Mononuclear cell (primary cell): ENCODE data around the gene MOSPD2. TPM values are rescaled to one million over a fixed set of nuclear protein-coding genes. Genes with fewer than 3 reads are reported as not detected.

Source experiments
- total RNA-seq: library from RNA; depleted of rRNA; stranded (reverse); fragments of >200 nt; gene quantifications from one replicate; pipeline ENCODE4 v1.2.3, GENCODE V29; 2012

The MOSPD2 gene
- total RNA-seq, 1 donor = 9.2 TPM

Other genes with a start within 250 kb of the MOSPD2 start
- 5.4 TPM for gene FANCB, start 352 bp upstream of the MOSPD2 start, total RNA-seq